T-helper 2 cell (primary cell): ENCODE data around the gene RAB27A.
"Not testable (repeated sequence)": the region's sequence is repeated elsewhere in the genome, so short reads cannot be mapped to it uniquely, and the experiment has no call there.

Experiments
- DNase-seq, 5 experiments: peaks; one replicate each; pipeline versions ENCODE4 v3.0.0 to v3.0.0-alpha.2; 2012 to 2022
- total RNA-seq, 2 donors: gene quantifications; one replicate each; lab custom pipeline; 2026; lab: John Stamatoyannopoulos, UW

RAB27A gene
- total RNA-seq: 18.4 to 28.4 reads per million in 2 donors

DNA sequence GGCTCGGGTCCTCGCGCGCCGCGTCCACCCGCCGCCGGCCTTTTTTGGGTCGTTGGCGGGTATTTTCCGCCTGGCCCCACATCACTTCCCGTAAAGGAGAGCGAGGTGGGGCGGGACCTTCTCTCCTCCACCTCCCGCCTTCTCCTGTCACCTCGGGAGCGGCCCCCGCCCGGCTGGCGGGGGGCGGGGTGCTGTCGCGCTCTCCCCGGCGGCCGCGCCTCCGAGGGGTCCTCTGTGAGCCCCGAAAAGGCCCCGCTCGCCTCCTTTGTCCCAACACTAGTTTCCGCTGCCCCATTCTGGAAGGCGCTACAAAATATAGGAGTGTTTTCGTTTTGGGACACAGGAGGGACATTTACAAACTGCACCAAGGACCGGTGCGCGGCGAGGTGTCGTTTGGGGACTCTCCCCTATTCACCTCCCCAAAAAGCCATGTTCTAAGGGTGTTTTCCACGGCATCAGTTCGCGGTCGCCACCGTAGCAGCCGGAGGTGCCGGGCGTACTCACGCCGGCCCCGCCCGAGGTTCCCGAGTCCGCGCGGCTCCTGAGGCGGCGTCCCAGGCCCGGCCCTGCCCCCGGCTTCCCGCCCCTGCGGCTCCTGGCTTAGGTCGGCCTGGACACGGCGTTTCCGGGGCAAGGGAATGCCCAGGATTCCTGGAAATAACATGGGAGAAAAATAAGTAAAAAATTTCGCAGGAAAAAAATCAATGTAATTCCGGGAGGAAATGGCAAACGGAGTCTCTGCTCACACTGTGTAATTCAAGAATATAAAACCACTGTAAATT is at the start of gene RAB27A:
RAB27A (minus strand) TSS at position 68 of the 782 bp plus-strand sequence. CDS start 54,879 bp downstream, outside the sequence.
- DNase-seq: peak; percentile 56 to 84 (median 69)

DNA sequence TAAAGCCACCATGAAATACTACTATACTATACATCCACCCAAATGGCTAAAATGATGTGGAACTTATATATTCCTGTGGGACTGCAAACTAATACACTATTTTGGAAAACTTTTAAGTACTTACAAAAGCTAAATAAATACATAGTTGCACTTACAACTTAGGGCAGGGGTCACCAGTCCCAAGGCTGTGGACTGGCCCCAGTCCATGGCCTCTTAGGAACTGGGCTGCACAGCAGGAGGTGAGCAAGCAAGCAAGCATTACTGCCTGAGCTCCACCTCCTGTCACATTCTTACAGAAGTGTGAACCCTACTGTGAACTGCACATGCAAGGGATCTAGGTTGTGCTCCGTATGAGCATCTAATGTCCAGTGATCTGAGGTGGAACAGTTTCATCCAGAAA is 47.5 kb upstream of the RAB27A start:
- no peak for DNase-seq

DNA sequence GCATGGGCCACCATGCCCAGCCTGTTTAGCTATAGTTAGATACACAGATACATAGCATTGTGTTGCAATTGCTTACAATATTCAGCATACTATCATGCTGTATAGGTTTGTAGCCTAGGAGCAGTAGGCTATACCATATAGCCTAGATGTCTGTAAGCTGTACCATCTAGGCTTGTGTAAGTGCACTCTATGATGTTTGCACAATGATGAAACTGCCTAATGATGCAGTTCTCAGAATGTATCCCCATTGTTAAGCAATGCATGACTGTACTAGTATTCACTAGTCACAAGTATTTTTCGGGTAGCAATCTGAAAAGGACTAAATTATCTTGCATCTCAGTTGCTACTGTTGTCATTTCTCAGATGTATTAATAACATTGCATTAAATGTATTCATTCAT is 45.4 kb upstream of the RAB27A start:
- no peak for DNase-seq

DNA sequence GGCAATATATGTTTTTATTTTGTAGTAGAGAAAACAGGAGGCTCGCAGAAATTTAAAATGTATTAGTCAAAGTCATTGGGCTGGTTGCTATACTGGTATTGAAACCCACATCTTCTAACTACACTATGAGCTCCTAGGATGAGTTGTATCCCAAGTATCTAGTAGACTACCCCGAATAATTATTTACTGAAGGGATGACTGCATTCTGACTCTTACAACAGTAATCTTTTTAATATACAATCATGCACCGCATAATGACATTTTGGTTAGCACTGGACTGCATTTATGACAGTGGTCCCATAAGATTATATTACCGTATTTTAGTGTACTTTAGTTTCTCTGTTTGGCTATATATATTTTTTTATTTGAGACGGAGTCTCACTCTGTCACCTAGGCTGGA is 44.8 kb upstream of the RAB27A start:
- DNase-seq: no peak

DNA sequence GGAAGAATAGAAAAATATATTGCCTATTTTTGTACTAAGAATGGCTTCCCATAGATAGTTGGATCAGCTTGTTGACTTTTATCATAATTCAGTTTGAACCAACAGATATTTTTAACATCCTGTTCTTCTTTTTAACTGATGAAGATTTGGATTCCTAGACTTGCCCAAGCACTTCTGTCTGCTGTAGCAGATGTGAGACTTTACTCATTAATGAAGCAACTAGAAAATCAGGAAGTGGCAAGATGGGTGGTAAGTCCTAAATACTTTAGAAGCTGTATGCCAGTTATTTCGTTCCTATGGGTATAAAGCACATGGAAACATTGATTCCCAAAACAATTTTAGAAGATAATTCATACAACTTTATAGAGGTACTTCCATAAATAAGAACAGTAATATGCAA is 37.8 kb upstream of the RAB27A start:
- DNase-seq: no peak

DNA sequence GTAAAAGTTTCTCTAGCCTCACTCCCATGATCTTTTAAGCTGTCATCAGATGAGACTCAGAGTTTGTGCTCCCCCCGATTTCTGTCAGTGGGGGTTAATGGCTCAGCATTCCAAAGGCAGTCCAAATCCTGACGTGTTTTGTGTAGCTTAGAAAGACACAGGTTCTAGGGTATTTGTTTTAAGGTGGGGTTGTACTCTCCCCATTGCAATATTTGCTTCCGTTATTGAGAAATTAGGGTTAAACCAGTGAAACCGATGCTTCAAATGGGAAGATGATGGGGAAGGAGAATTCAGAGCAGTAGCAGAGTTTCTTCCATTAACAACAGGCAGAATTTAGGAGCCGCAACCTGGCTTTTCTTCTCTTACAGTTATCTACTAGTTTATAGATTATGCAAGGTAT is 32.9 kb upstream of the RAB27A start:
- DNase-seq: no peak

DNA sequence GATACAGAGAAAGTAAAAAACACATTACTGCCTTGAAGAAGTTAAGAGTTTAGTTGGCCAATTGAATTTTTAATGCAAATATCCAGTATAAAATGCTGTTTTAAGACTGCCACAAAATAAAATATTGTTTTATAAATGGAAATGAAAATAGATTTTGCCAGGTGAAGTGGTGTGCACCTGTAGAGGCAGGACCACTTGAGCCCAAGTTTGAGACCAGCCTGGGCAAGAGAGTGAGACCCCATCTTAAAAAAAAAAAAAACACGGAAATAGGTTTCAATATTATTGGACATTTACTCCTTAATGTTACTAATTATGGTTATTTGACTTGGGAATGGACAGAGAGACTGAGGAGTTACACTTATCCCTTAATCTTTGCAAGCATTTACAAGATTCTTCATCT is 31.4 kb upstream of the RAB27A start:
- no peak for DNase-seq

DNA sequence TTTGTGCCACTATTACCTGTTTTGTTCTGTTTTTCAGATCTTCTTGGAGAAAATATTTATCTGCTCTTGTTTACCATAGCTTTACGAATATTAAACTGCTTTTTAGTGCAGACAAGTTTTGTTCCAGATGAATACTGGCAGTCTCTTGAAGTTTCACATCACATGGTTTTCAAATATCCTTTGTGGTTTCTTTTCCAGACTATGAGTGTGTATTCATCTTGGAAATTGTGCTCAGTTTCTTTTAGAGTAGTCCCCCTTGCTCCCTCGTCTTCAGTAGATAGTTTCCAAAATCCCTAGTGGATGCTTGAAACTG is 30.6 kb upstream of the RAB27A start:
- no peak for DNase-seq

DNA sequence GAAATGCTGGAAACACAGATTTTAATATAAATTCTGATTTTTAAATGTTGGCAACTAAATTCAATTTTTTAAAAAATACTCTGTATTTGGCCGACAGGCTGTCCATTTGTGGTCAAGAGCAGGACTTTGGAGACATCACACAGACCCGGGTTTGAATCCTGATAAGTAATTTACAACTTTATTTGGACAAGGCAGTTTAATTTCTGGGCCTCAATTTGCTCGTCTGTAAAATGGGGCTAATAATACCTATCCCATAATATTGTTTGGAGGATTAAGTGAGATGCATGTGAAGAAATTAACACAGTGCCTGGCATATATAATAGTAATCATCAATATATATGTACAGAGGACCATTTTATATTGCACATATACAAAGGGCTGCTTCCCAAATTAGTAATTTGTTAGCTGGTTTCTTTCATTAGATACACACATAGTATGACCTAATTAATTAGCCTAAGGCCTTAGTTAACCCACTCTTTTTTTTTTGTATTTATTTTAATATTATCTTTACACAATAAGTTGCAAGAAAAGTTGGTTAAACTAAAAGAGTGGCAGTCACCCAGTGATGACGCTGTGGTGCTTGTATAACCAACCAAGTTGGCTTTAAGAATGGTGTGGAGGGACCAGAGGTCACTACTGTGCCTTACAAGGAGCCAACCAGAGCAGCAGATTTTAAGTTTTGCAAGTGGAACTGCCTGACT is 30.1 kb upstream of the RAB27A start:
- peak in 1 of 5 experiments; percentile 65 for DNase-seq

DNA sequence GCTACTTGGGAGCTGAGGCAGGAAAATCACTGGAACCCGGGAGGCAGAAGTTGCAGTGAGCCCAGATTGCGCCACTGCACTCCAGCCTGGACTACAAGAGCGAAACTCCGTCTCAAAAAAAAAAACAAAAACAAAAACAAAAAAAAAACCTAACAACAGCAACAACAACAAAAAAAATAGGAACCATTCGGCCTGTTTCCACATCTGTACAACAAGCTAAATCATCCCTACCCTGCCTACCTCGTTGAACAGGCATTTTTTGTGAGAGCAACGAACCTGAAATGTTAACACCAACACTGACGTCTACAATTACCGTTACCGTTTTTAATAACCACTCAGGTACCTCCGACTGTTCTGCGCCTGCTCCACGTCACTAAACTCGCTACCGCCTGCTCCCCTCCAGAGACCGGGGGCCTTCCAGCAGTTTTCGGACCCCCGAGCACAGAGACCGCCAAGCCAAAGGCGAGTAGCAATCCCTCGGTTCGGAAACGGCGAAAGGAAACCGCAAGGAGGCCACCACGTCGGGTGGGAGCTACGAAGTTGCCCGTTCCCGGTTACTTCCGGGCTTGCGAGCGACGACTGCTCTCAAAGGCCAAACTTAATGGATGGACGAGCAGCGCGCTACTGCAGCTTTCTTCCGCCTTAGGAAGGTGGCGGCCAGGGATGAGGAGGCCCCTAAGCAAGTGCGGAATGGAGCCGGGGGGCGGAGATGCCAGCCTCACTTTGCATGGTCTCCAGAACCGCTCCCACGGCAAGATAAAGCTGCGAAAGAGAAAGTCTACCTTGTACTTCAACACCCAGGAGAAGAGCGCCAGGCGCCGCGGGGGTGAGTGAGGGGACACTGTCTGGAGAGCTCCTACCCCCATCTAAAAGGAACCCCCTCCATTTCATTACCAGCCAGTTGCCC is 29.2 kb upstream of the RAB27A start, which contains the start of the genes PIGB and PIGBOS1:
PIGB (plus strand) TSS at position 635 of the 907 bp plus-strand sequence; CDS start at position 664, 29 bp downstream.
PIGBOS1 (minus strand) TSS at position 536 of the 907 bp plus-strand sequence. CDS start 1,331 bp downstream, outside the sequence.
- peak; percentile 43 to 92 (median 59) for DNase-seq

DNA sequence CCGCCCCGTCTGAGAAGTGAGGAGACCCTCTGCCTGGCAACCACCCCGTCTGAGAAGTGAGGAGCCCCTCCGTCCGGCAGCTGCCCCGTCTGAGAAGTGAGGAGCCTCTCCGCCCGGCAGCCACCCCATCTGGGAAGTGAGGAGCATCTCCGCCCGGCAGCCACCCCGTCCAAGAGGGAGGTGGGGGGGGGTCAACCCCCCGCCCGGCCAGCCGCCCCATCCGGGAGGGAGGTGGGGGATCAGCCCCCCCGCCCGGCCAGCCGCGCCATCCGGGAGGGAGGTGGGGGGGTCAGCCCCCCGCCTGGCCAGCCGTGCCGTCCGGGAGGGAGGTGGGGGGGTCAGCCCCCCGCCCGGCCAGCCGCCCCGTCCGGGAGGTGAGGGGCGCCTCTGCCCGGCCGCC is 13.2 kb upstream of the RAB27A start:
- not testable (repeated sequence) for DNase-seq

DNA sequence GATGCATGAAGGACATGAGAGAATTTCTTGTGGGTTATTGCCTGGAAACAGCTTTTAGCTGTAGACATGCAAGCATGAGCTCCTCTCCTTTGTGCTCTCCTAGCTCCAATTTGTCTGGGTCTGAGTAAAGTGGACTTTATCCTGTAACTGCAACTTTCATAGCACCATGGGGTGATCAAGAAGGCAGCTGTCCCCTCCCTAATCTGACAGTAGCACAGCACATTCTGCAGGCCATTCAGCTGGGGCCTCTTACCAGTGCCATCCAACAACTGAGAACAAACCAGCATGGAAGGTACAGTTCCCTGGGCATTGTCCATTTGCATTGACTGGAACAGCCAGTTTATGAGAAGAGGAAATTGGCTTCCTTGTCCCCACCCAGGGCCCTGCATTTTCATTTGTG is 7.7 kb upstream of the RAB27A start:
- no peak for DNase-seq

DNA sequence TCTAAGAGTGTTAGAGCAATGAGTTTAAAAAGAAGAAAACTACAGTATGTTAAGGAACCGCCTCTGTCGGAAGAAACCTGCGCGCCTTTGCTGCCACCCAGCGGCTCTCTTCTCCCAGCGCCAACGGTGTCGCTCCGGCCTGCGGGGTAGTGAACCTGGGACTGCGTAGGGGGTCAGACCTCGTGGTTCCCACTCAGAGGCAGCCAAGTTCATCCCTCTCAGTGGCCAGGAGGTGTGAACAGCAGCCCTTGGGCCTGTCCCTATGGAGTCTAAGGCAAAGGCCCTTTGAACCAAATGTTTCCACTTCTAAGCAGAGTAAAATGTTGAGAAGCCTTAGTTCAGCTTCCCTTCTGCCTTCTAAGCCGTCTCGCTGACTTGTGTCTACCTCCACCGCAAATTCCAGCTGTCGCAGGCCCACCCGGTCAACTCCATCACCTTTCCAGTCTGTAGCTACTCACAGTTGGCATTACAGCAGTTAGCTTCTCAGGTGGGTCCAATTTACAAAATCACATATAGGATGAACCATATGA is 980 bp upstream of the RAB27A start:
- DNase-seq: peak; percentile 59 to 81 (median 75)

DNA sequence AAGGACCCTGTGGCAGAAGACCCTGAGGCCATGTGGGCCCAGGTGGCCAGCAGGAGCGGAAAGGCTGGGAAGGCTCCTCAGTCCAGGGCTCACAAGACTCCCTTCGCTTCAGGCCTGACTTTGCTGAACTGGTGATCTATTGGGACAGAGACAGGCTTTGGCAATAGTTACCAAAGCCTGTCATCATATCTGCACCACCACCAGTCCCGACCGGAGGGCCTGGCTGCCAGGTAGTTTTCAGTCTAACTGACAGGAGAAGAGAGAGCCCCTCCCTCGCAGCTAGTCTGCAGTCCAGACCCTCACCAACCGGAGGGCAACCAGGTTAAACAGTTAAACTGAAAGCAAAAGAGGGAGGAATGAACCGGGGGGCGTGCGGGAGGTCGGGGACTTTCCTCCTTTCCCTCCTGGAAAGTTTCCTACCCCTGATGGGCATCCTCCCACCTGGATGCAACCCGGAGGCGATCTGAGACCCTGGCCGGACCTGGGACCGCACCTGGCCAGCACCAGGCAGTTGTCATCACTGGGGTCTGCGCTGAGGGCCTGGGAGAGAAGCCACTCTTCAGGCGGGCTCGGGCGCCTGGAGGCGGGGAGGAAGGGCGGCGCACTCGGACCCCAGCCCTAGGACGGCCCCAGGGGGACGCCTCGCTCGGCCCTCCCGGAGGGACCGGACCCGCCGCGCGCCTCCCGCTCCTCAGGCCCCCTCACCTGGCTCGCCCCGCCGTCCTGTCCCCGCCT is 435 bp downstream of the RAB27A start:
- peak in 4 of 5 experiments; percentile 13 to 45 (median 26) for DNase-seq

DNA sequence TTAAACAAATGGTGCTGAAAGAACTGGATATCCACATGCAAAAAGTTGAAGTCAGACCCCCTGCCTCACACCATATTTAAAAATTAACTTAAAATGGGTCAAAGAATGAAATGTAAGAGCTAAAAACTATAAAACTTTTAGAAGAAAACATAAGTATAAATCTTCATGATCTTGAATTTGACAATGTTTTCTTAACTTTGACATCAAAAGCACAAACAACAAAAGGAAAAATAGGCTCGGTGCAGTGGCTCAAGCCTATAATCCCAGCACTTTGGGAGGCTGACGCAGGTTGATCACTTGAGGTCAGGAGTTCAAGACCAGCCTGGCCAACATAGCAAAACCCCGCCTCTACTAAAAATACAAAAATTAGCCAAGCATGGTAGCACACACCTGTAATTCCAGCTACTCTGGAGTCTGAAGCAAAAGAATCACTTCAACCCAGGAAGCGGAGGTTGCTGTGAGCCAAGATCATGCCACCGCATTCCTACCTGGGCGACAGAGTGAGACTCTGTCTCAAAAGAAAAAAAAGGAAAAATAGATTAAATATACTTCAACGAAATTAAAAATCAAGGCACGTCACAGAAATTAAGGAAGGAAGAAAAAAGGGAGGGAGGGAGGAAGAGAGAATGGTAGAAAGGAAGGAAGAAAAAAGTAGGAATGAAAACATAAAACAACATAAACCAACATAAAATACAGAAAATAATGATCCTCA is 1.5 kb downstream of the RAB27A start:
- DNase-seq: no peak

DNA sequence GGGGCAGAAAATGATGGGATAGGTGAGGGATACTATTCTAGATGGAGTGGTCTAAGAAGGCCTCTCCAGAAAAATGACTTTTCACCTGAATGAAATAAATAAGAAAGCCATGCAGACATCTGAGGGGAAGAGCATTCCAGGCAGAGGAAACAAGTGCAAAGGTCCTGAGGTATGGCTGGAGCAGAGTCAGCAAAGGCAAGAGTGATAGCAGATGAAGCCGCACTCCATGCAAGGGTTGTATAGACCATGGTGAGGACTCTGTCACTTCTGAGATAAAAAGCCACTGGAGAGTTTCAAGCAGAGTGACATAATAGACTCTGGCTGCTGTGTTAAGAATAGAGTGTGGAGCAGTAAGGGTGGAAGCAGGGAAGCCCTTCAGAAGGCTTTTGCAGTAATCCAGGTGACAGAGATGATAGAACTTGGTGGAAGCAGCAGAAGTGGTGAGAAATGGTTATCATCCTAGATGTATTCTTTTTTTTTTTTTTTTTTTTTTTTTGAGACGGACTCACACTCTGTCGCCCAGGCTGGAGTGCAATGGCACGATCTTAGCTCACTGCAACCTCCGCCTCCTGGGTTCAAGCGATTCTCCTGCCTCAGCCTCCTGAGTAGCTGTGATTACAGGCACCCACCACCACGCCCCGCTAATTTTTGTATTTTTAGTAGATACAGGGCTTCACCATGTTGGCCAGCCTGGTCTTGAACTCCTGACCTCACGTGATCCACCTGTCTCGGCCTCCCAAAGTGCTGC is 3.0 kb downstream of the RAB27A start:
- not testable (repeated sequence) for DNase-seq

DNA sequence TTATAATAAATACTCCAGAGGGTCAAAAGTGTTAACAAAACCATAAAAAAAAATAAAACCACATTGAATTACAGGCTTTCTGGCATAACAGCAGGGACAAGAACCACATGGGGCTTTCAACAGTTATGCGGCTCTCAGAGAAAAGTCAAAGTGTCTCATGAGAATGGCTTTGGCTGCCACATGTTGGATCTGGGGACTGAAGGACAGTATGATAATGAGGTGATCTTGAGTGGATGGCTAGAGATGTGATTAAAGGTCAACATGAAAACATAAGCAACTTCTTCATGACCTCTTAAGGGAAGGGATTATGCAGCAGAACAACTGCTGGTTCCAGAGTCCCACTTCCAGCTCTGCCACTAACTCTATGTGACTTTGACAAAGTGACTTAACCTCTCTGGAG is 5.2 kb downstream of the RAB27A start:
- DNase-seq: no peak

DNA sequence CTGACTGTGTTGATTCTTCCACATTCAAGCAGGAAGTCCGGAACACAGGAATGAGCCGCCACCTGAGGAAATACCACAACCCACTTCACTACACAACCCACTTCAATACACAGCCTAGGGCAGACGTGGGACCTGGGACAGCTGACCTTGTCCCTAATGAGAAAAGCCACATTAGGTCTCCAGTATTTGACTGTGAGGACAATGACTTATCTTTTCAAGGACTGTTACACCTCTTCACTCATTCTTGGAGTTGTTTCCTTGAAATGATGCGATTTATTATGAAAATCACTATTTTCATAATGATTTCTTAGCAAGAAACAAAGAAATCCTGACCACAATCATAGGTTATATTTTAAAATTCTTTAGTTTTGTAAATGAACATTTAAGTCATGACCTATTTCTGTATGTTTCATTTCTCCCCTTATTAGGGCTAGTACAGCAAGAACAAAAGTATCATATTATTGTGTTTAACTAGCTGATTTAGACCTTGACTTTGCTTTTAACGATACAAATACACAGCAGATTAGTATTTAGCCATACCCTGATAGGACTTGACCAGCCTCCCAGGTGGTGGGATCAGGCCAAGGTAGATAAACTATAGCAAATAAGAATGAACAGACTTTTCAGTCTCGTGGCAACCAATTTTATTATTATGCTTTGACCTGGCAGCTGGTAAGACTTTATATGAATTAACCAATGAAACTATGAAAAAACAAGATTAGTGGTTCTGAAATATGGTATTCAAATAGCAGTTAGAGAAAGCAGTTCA is 6.0 kb downstream of the RAB27A start:
- no peak for DNase-seq

DNA sequence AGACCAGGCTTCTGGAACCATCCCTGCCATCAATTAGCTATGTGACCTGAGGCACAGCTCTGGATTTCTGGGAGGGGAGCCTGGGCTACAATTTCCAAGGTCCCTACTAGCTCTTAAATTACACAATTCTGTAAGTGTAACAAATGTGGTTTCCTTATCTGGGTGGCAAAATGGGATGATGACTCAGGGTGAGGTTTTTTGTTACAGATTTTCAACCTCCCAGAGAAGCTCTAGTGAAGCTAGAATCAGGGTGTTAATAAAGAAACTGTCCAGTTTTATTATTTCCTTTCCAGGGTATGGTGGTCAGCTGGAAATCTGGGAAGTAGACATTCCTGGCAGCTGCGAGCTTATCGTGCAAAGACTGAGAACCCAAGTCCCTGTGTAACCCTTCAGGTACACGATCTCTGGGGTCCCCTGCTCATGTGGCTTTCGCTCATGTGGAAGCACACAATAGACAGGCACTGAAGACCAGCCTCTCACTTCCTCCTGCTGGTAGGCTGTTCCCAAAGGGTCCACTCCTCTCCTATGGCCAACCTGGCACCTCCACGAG is 7.3 kb downstream of the RAB27A start:
- DNase-seq: peak in 2 of 5 experiments; percentile 61 to 62
